ENCODE measurements around the gene TM6SF1.

DNA sequence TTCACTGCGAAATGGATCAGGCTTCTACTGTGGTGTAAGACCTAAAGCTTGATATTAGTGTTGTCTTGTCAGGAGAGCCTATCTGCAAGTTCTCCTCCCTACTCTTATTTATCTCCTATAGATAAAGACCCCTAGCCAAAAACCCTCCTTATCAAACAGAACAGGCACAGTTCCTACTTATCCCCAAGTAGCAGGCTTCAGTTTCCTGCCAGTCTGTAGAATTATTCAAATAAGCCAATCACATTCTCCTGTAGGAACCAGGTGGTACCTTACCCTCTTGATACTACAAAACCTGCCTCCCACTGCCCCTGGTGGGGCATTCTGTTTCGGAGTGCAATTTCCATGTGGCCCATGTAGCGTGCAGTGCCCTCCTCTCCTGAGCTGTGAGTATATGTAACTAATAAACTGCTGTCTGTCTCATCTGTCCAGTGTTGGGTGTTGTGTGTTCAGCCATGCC lies 71.5 kb downstream of the TM6SF1 start:
- no peak for TF ChIP-seq FOXK2 (IDR thresholded peaks at IDR 0.05)
- TF ChIP-seq SP1 (IDR thresholded peaks at IDR 0.05): no peak
- TF ChIP-seq HDGF (IDR thresholded peaks at IDR 0.05; ENCODE audit: borderline replicate concordance): no peak
- TF ChIP-seq LEF1 (IDR thresholded peaks at IDR 0.05; ENCODE audit: borderline replicate concordance): no peak
- TF ChIP-seq ELF4 (IDR thresholded peaks at IDR 0.05): no peak
- TF ChIP-seq ARNT (IDR thresholded peaks at IDR 0.05): no peak
- TF ChIP-seq CTBP1 (IDR thresholded peaks at IDR 0.05; ENCODE audit: borderline replicate concordance): no peak
- no peak for TF ChIP-seq FOXA1 (IDR thresholded peaks at IDR 0.05)
- TF ChIP-seq FOXM1 (IDR thresholded peaks at IDR 0.05; ENCODE audit: borderline replicate concordance): no peak

Data from HEK293T (cell line).